SW480 (cell line): ENCODE results near the gene SORCS2.
A peak's percentile ranks its signal among the peaks of the same experiment; 100 is the strongest.
"Not testable (repeated sequence)": the region's sequence is repeated elsewhere in the genome, so short reads cannot be mapped to it uniquely, and the experiment has no call there.

Experiments used
- DNase-seq: peaks from one replicate; pipeline ENCODE4 v3.0.0-alpha.2; 2016; ENCODE audit warnings: low spot score

Gene SORCS2

GRCh38 chr4:7587433-7588405 lies 395.4 kb downstream of the SORCS2 start:
- no peak for DNase-seq

DNA sequence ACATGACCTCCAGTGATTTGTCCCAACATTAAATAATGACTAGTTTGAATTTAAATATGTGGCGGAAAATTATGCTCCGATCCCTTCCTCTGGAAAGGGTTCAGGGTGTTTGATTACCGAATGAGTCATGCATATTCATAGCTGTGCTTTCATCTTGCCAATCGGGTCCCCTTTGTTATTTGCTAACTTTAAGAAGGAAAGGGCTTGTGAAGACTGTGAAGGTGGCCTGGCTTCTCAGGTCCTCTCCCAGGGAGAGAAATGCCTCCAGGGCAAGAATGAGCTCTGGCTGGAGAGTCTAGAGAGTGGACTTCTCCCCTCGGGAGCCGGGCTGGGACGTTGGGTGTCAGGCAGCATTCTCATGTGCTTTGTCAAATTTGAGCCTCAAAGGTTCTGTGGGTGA lies 397.9 kb downstream of the SORCS2 start:
- peak; percentile 10 for DNase-seq

- no peak for DNase-seq
Measured at GRCh38 chr4:7590899-7591298, 398.6 kb downstream of the SORCS2 start.

DNA sequence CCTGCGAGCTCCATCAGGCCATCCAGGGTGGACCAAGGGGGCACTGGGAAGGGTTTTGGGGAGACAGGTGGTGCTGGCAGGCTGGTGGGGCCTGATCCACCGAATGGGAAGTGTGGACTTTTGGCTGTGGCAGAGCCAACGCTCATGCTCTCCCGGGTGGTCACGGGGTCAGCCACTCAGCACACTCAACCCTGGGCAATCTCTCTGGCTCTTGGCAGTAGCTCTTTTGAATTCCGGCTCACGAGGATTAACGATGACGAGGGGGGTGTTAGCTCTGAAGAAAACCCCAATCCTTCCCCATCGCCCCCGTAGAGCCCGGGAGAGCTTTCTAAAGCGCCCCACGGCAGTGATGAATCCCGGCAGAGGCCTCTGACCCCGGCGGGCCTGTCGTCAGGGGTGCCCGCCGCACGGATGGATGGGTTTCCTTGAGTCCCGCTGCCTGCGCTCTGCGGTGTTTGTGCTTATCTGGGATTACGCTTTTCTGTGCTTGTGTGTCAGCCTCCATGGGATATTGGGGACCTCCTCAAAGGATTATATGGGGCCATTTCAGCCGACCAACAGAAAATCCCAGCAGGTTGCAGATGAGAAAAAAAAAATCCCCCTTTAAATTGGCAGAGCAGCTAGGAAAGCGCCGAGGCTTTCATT lies 399.2 kb downstream of the SORCS2 start:
- DNase-seq = no peak

DNA sequence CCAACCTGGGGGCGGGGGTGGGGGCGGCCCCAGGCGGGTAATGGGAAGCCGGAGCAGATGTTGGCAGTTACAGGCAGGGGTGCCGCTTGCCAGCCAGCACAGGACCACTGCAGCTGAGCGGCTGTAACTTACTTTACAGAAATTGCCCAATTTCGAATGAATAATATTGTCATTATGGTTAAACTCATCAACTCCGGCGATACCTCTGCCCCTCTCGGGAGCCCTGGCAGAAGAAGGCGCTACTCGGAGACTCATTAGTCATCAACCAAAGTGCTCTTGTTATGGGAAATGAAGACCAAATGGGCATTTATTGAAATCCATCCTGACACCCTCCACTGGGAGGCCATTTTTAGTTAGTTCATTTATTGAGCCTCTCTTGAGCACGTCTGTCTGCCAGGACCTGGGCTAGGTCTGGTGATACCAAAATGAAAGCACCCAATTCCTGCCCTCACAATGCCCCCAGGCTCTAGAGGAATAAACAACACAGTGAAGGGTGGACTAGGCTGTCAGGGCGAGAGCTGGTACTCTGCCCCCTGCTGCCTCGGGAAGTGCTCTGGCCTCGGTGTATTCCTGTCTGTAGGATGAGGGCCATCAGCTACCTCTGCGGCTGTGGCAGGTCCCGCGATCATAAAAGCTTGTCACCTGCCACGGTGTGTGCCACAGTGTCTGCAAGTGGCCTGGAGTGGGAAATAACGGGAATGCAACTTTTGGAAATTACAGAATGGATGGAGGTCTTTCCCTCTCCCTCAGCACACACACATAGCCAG lies 401.5 kb downstream of the SORCS2 start:
- no peak for DNase-seq

- DNase-seq = no peak
Measured at GRCh38 chr4:7595934-7596461, 403.7 kb downstream of the SORCS2 start.

GRCh38 chr4:7596918-7597606 lies 404.7 kb downstream of the SORCS2 start:
- no peak for DNase-seq

GRCh38 chr4:7598939-7599790 lies 406.8 kb downstream of the SORCS2 start:
- DNase-seq = no peak

DNA sequence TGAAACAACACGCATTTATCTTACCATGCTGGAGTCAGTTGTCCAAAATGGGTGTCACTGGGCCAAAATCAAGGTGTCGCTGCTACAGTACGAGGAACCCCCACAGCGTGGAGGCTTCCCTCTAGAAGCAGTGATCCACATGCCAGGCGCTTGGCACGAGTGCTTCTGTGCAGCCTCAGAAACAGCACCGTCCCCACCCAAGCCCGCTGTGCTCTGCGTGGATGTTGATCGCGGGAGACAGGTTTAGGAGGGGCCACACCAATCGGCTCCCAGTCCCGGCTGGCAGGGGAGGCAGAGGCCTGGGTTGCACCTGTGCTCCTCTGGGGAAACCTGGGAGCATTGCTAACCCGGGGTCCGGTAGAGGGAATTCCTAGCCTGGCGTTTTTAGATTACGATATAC lies 407.9 kb downstream of the SORCS2 start:
- DNase-seq = no peak

- not testable (repeated sequence) for DNase-seq
Measured at GRCh38 chr4:7602166-7602565, 409.8 kb downstream of the SORCS2 start.

DNA sequence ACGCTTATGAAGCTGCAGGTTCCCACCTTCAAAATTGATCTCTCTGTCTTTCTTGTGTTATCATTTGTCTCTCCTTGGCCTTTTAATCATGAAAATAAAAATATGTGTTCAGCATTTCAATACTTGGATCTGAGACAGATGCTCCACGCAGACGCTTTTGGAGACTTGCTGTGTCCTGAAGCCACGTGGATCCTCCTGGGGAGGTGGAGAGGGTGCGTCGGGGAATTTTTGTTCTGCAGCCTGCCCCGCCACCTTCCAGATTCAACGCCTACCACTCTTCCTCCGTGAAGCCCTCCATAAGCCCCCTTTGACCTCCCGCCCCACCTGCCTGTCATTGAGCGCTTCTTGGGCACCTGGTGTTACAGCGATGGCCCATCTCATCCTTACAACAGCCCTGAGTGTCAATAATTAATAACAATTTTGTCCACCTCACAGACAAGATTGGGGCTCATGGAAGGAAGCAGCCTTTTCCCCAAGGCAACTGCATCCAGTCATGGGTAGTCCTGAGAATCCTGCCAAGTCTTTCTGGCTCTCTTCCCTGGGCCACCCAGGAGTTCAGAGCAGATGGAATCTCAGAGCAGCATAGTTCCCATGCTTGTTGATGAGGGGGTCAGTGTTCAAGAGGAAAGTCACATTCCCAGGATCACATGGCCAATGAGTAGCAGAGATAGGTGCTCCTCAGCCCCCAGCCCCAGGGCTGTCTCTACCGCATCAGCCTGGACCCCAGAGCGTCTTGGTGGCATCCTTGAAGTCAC lies 415.0 kb downstream of the SORCS2 start:
- no peak for DNase-seq

DNA sequence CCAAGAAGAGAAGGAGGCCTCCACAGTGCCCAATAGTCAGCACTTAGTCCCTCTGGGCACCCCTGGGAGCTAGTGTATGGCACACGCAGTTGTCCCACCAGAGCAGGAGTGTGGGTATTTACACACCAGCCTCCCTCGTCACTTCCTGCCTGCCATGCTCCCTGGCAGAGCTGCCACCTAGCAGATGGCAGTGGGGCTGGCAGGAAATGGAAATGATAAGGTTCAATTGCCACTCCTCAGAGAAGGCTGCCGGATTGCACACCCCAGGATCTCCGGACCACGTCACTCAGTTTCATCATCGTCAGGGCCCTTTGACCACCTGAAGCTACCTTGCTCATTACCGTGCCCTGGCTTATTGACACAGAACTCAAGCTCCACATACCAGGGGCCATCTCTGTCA lies 415.7 kb downstream of the SORCS2 start:
- DNase-seq = no peak

DNA sequence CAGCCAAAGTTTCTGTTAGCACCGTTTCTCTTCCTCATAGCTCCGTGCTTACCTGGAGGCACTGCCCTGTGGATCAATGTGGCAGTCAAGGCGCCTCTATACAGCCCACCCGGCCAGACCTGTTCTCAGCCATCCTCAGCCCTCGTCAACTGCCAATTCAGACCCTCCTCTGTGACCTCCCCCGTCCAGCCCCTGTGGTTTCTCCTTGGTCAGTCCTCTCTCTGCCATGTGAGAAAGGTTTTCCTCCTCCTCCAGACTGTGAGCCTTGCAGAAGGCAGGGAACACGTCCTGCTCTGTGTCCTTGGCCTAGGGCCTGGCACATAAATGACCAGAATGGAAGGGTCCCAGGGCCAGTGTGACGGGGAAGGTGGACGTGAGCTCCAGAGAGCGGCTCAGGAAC lies 417.0 kb downstream of the SORCS2 start:
- no peak for DNase-seq

GRCh38 chr4:7610022-7610670 lies 417.8 kb downstream of the SORCS2 start:
- no peak for DNase-seq

GRCh38 chr4:7610841-7611240 lies 418.5 kb downstream of the SORCS2 start:
- DNase-seq = no peak

DNA sequence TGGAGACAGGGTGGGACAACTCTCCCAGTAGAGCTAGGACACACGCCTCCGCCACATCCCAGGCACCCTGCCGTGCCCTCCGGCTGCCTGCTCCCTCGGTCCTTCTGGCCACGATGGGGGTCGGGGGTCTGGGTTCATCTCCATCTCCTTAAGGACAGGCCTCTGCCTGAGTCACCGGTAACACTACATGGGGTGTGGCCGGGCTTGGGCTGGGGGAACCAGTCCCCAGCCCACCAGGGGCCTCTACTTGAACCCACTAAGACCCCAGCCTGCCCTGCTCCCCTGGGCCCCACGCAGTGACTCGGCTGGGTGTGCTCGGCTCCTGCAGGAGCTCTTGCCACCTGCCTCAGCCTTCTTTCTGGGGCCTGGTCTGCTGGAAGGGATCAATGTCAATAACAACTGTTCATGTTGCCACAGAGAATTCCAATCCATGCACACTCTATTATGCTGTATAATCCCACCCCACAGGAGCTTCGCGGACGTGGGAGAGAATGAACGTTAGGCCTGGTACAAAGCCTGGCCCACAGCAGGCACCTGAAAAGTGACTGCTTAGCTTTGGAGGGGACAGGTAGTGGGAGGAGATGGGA lies 420.1 kb downstream of the SORCS2 start:
- no peak for DNase-seq

GRCh38 chr4:7614350-7614949 lies 422.1 kb downstream of the SORCS2 start:
- no peak for DNase-seq

DNA sequence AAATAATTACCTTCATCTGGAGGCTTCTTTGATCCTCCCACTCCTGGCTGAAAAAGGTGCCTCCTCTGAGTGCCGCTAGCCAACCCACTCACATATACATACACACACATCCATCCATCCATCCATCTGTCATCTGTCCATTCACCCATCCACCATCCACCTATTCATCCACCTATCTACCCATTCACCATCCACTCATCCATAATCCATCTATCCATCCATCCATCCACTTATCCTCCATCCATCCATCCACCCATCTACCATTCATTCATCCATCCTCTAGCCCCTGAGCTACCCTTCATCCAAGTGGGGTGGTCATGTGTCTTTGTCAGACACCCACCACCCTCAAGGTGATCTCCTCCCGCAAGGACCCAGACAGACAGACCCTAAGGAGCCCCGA lies 423.9 kb downstream of the SORCS2 start:
- no peak for DNase-seq

GRCh38 chr4:7618361-7618760 lies 426.0 kb downstream of the SORCS2 start:
- DNase-seq = no peak
